Loucy (cell line): ENCODE results near the gene CCDC102A.

Experiments used
- H2AFZ ChIP-seq: fragments of 200-600 bp; sonication (generic); 2 replicates; pipeline ENCODE4 v1.6.0; 2016; ENCODE audit warnings: antibody characterized with exemption, mild to moderate bottlenecking, low read length, moderate library complexity
- H3F3A ChIP-seq: fragments of 200-600 bp; 2 replicates; pipeline ENCODE4 v1.6.0; 2016; ENCODE audit warnings: antibody characterized with exemption, low read depth, mild to moderate bottlenecking
- H3K27me3 ChIP-seq: fragments of 200-600 bp; sonication (generic); 2 replicates; pipeline ENCODE4 v1.6.1; 2014; ENCODE audit warnings: low read length, mild to moderate bottlenecking; ENCODE audit not compliant: insufficient read depth, poor library complexity, severe bottlenecking
- H3K36me3 ChIP-seq: fragments of 200-600 bp; sonication (generic); 2 replicates; pipeline ENCODE4 v1.6.1; 2016; ENCODE audit warnings: low read length; ENCODE audit not compliant: insufficient read depth
- H3K4me1 ChIP-seq: fragments of 200-600 bp; sonication (generic); 2 replicates; pipeline ENCODE4 v1.5.1; 2014; ENCODE audit warnings: low read length, mild to moderate bottlenecking; ENCODE audit not compliant: insufficient read depth, poor library complexity, severe bottlenecking
- H3K4me2 ChIP-seq: fragments of 200-600 bp; sonication (generic); 2 replicates; pipeline ENCODE4 v1.6.0; 2014; ENCODE audit warnings: antibody characterized with exemption, low read length, low read depth, mild to moderate bottlenecking; ENCODE audit not compliant: poor library complexity, severe bottlenecking
- H3K4me3 ChIP-seq: fragments of 200-600 bp; sonication (generic); 2 replicates; pipeline ENCODE4 v1.5.1; 2014; ENCODE audit warnings: low read length, mild to moderate bottlenecking, mixed read lengths; ENCODE audit not compliant: poor library complexity, severe bottlenecking
- H3K79me2 ChIP-seq: fragments of 200-600 bp; sonication (generic); 2 replicates; pipeline ENCODE4 v1.6.1; 2014; ENCODE audit warnings: low read length; ENCODE audit not compliant: insufficient read depth
- H3K9ac ChIP-seq: fragments of 200-600 bp; sonication (generic); 2 replicates; pipeline ENCODE4 v1.6.0; 2014; ENCODE audit warnings: mild to moderate bottlenecking, low read depth, low read length, moderate library complexity; ENCODE audit not compliant: poor library complexity, severe bottlenecking
- H3K9me2 ChIP-seq: fragments of 200-600 bp; sonication (generic); replicated peaks from 2 replicates; pipeline ENCODE4 v1.6.1; 2016; ENCODE audit warnings: low read depth, low read length, mixed read lengths
- H3K9me3 ChIP-seq: fragments of 200-600 bp; sonication (generic); 2 replicates; pipeline ENCODE4 v1.6.1; 2014; ENCODE audit warnings: mild to moderate bottlenecking, antibody characterized with exemption, low read length, low read depth; ENCODE audit not compliant: insufficient read depth
- H4K20me1 ChIP-seq: fragments of 200-600 bp; sonication (generic); 2 replicates; pipeline ENCODE4 v1.6.0; 2014; ENCODE audit warnings: antibody characterized with exemption, low read length, mild to moderate bottlenecking; ENCODE audit not compliant: insufficient read depth, poor library complexity, severe bottlenecking
- EZH2phosphoT487 ChIP-seq: fragments of 200-600 bp; IDR thresholded peaks from 2 replicates; pipeline ENCODE4 v1.6.1; 2018; ENCODE audit warnings: antibody characterized with exemption, mild to moderate bottlenecking, moderate library complexity, borderline replicate concordance
- TF ChIP-seq, protein P1 (sequence below): fragments of 200-600 bp; sonication (generic); conservative IDR thresholded peaks from 2 replicates; pipeline ENCODE4 v1.5.1; 2014; ENCODE audit warnings: mild to moderate bottlenecking, antibody characterized with exemption, low read length

The CCDC102A gene

DNA sequence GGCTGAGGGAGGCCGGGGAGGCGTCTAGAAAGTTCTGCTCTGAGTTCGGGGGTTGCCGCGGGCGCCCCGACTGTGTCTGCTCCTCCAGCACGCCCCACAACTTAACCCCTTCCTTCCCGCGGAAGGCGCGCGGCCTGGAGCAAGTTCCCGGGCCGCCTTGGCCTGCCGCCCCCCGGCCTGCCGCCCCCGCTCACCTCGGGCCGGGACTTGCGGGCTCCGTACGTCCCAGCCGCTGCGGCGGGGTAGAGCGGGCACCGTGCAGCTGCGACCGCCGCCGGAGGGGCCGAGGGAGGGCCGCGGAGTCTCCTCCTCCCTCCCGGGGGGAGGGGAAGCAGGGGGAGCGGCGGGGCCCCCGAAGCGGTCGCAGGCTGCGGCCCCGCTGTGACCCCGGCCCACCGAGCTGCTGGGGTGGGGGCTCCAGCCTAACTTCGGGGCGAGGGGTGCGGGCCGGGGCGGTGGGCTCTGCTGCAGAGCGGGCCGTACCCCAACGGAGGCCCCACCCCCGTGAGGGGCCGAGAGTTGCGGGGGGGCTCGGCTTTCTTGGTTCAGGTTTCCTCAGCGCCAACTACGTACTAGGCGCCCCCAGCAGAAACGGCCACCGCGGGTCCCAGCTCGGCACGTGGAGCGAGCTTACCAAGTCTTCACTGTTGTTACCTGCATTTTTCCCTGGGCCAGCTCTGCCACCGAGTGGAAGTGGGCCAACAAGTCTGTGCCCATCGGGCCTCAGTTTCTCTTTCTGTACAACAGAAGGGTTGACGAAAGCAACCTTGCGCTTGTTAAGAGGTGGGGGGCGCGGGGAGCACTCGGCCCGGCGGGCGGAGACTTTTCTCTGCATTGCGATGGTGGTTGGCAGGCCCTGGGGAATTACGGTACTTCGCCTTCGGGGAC is at the start of gene CCDC102A:
Gene CCDC102A, minus strand, starts transcription at position 266 of the 888 bp plus-strand sequence. CDS start 7,394 bp downstream, outside the sequence.
- Histone ChIP-seq H3K9ac (peak within 1 kb of the TSS; percentile 90), H3K4me3 (peak within 1 kb of the TSS; percentile 89), H3F3A (no peaks in the 10 kb centered on the region), H3K36me3 (no peaks in the 10 kb centered on the region), H3K9me3 (no peaks in the 10 kb centered on the region), H3K4me2 (peak within 1 kb of the TSS; percentile 92), H4K20me1 (no peaks in the 10 kb centered on the region), H3K27me3 (no peaks in the 10 kb centered on the region), H3K4me1 (peaks cover 67% of the 10 kb centered on the region), H3K9me2 (no peaks in the 10 kb centered on the region), H2AFZ (peak within 1 kb of the TSS; percentile 87), H3K79me2 (peaks cover 55% of the 10 kb centered on the region)
- TF ChIP-seq EZH2phosphoT487, result no peak
- TF ChIP-seq, protein P1, sequence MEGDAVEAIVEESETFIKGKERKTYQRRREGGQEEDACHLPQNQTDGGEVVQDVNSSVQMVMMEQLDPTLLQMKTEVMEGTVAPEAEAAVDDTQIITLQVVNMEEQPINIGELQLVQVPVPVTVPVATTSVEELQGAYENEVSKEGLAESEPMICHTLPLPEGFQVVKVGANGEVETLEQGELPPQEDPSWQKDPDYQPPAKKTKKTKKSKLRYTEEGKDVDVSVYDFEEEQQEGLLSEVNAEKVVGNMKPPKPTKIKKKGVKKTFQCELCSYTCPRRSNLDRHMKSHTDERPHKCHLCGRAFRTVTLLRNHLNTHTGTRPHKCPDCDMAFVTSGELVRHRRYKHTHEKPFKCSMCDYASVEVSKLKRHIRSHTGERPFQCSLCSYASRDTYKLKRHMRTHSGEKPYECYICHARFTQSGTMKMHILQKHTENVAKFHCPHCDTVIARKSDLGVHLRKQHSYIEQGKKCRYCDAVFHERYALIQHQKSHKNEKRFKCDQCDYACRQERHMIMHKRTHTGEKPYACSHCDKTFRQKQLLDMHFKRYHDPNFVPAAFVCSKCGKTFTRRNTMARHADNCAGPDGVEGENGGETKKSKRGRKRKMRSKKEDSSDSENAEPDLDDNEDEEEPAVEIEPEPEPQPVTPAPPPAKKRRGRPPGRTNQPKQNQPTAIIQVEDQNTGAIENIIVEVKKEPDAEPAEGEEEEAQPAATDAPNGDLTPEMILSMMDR, result no peak

DNA sequence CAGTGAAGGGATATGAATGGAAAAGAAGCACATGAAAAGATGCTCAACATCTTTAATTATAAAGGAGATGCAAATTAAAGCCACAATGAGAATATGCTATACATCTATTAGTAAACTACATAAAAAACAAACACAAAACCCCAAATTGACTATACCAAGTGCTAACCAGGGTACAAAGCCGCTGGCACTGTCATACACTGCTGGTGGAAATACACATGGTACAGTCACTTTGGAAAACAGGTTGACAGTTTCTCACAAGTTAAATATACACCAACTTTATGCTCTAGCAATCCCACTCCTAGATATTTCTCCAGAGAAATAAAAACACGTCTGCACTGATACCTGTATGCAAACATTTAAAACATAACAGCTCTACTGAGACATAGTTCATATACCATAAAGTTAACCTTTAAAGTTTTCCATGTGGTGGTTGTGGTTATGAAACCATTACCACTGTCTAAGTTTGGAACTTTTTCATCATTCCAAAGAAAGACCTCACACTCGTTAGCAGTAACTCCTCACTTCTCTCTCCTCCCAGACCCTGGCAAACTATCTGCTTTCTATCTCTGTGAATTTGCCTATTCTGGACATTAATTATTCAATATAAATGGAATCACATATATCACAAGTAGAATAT is 48.8 kb upstream of the CCDC102A start:
- Histone ChIP-seq H3K9me2 (no peaks in the 10 kb centered on the region), H2AFZ (no peak overlapping the region), H3K4me3 (no peak overlapping the region), H3K9me3 (no peaks in the 10 kb centered on the region), H3K4me2 (no peak overlapping the region), H3K27me3 (no peaks in the 10 kb centered on the region), H3K36me3 (no peaks in the 10 kb centered on the region), H3K79me2 (no peaks in the 10 kb centered on the region), H3K9ac (no peak overlapping the region), H3F3A (no peaks in the 10 kb centered on the region), H4K20me1 (no peaks in the 10 kb centered on the region), H3K4me1 (no peaks in the 10 kb centered on the region)
- no peak for TF ChIP-seq EZH2phosphoT487
- TF ChIP-seq, protein P1, result no peak

DNA sequence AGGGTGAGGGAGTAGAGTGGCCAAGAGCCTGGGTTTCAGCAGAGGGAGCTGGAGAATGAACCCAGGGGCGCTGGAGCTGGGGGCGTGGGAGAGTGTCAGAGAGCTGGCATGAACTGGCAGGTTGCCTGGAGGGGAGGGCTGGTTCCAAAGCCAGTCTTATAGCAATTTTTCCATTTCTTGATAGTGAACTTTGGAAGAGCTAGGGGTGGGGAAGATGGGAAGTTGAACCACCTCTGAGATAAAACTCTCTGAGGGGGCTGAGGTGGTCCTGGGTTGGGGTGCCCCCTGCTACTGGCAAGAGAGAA is 42.9 kb upstream of the CCDC102A start:
- no peaks in the 10 kb centered on the region for H3K9me2 ChIP-seq
- no peaks in the 10 kb centered on the region for H4K20me1 ChIP-seq
- peaks cover 30% of the 10 kb centered on the region for H3K4me1 ChIP-seq
- H3K9me3 ChIP-seq, result no peaks in the 10 kb centered on the region
- no peak overlapping the region for H3K4me2 ChIP-seq
- no peak overlapping the region for H3K4me3 ChIP-seq
- peak overlapping the region; percentile 68 for H3K9ac ChIP-seq
- TF ChIP-seq EZH2phosphoT487, result no peak
- TF ChIP-seq, protein P1, result no peak
- H3F3A ChIP-seq, result peaks cover 10% of the 10 kb centered on the region
- H2AFZ ChIP-seq, result no peak overlapping the region
- H3K79me2 ChIP-seq, result no peaks in the 10 kb centered on the region
- no peaks in the 10 kb centered on the region for H3K27me3 ChIP-seq
- H3K36me3 ChIP-seq, result no peaks in the 10 kb centered on the region
